GM12891 (cell line): ENCODE data around the gene UNK.

ENCODE experiments used
- DNase-seq: peaks from one replicate; pipeline ENCODE4 v3.0.0; 2011; ENCODE audit warnings: low spot score; ENCODE audit not compliant: insufficient read length
- FAIRE-seq: peaks from 2 replicates; lab custom pipeline; 2011; peaks lifted over from hg19 to GRCh38; lab: Jason Lieb, UNC
- PAX5 ChIP-seq: IDR thresholded peaks from 2 replicates; pipeline ENCODE4 v1.6.1; 2011; ENCODE audit warnings: low read length, moderate library complexity, mild to moderate bottlenecking; ENCODE audit not compliant: insufficient read depth, severe bottlenecking
- POLR2A ChIP-seq: IDR thresholded peaks from 2 replicates; pipeline ENCODE4 v1.6.1; 2011; ENCODE audit warnings: low read depth, low read length, control low read depth
- POLR2AphosphoS5 ChIP-seq: IDR thresholded peaks from 2 replicates; pipeline ENCODE4 v1.6.1; 2011; ENCODE audit warnings: low read depth, low read length, control low read depth
- POU2F2 ChIP-seq: IDR thresholded peaks from 2 replicates; pipeline ENCODE4 v1.6.1; 2011; ENCODE audit warnings: low read depth, mild to moderate bottlenecking, control low read depth, low read length, moderate library complexity
- SPI1 ChIP-seq: IDR thresholded peaks from 2 replicates; pipeline ENCODE4 v1.6.1; 2011; ENCODE audit warnings: low read depth, low read length, control low read depth
- TAF1 ChIP-seq: IDR thresholded peaks from 2 replicates; pipeline ENCODE4 v1.6.1; 2011; ENCODE audit warnings: low read depth, low read length, control low read depth

Gene UNK

DNA sequence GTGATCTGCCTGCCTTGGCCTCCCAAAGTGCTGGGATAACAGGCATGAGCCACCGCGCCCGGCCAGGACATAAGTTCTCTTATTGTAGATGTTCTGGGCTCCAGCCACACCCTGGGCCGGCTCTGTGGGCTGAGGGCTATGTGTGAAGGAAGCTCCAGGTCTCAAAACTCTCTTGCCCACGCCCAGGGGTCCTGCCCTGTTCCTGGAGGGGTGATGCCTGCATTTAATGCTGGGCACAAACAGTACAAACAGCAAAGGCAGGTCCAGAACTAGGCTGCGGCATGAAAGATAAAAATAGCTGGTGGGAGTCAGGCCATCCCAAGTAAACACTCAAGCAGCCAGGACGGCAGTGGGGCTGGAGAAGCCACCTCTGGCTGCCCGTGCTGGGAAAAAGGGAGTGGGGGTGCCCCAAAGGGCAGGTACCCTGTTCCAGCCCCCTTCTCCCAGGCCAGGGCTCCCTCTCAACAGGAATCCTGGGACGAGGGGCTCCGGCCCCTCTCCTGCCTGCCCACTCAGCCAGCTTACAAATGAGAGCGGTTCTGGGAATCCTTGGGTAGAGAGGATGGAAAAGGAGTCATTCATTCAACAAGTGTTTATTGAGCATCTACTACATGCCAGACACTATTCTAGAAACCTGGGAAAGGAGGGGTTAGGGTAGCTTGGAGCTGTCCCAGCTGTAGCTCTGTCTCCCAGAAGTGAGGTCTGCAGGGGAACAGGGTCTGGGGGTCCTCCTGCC lies 89.1 kb downstream of the UNK start:
- DNase-seq (no peak), FAIRE-seq (no peak)
- TF ChIP-seq POLR2AphosphoS5 (no peak), POU2F2 (no peak), TAF1 (no peak), SPI1 (no peak), PAX5 (no peak), POLR2A (no peak)

DNA sequence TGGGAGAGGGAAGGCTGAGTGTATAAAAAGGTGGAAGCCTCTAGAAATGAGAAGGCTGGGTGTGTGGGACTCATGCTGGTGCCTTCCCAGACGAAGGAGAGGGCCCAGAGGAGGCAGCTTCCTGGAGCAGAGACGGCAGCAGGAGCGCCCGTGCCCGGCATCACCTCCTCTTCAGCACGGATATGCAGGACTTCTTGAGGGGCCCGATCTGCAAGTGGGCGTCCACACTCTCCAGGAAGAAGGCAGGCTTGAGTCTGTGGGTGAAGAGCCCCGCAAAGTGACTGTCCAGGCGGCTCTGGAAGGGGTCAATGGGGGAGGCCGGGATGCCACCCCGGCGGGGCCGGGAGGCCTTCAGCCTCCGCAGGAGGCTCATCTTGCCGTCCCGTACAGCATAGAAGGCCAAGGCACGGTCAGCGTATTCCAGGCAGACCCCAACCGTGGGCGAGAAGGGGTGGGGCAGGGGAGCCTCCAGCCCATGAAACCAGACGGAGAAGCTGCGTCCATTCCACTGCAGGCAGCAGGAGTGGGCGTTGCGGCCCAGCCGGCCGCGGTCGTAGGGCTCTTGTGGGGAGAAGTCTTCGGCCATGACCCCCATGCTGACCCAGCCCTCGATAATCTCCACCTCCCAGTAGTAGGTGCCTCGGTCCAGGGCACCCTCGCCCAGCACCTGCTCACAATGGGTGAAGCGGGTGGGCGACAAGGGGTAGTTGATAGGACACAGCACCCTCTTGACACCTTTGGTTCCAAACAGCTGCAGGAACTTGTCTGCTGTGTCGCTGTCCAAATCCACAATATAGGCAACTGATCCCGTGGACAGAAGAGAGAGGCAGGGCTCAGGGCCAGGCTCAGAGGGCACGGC lies 89.9 kb downstream of the UNK start:
- FAIRE-seq (no peak), DNase-seq (no peak)
- TF ChIP-seq SPI1, result no peak
- TF ChIP-seq POLR2AphosphoS5, result no peak
- no peak for TF ChIP-seq POU2F2
- TF ChIP-seq PAX5, result no peak
- no peak for TF ChIP-seq TAF1
- TF ChIP-seq POLR2A, result no peak
